IMR-90 (cell line): ENCODE data around the gene KDM4F.
"Not testable (repeated sequence)": the region's sequence is repeated elsewhere in the genome, so short reads cannot be mapped to it uniquely, and the experiment has no call there.

Source experiments
- POLR2A ChIP-seq: IDR thresholded peaks from 2 replicates; pipeline ENCODE4 v1.6.1; 2012; ENCODE audit warnings: mild to moderate bottlenecking, low read depth, low read length
- TF ChIP-seq, protein P1 (sequence below): conservative IDR thresholded peaks from 2 replicates; pipeline ENCODE4 v1.5.1; 2012; ENCODE audit warnings: mild to moderate bottlenecking, low read depth, low read length, improper control_type of control experiment

DNA sequence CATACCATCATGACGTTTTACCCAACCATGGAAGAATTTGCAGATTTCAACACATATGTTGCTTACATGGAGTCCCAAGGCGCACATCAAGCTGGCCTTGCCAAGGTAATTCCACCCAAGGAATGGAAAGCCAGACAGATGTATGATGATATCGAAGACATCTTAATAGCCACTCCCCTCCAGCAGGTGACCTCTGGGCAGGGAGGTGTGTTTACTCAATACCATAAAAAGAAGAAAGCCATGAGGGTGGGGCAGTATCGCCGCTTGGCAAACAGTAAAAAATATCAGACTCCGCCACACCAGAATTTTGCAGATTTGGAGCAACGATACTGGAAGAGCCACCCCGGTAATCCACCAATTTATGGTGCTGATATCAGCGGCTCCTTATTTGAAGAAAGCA is 23.6 kb upstream of the KDM4F start:
- TF ChIP-seq POLR2A = not testable (repeated sequence)
- TF ChIP-seq, protein P1, sequence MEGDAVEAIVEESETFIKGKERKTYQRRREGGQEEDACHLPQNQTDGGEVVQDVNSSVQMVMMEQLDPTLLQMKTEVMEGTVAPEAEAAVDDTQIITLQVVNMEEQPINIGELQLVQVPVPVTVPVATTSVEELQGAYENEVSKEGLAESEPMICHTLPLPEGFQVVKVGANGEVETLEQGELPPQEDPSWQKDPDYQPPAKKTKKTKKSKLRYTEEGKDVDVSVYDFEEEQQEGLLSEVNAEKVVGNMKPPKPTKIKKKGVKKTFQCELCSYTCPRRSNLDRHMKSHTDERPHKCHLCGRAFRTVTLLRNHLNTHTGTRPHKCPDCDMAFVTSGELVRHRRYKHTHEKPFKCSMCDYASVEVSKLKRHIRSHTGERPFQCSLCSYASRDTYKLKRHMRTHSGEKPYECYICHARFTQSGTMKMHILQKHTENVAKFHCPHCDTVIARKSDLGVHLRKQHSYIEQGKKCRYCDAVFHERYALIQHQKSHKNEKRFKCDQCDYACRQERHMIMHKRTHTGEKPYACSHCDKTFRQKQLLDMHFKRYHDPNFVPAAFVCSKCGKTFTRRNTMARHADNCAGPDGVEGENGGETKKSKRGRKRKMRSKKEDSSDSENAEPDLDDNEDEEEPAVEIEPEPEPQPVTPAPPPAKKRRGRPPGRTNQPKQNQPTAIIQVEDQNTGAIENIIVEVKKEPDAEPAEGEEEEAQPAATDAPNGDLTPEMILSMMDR = not testable (repeated sequence)
